Lung microvascular endothelial cell (primary cell): ENCODE data around the gene A2M. TPM values are rescaled to one million over a fixed set of nuclear protein-coding genes. Genes with fewer than 3 reads are reported as not detected.

Experiments
- DNase-seq, 2 donors: peaks; one replicate each; pipeline versions ENCODE4 v3.0.0 to v3.0.0-alpha.2; 2010; ENCODE audit warnings: low read depth in 2 of 2
- total RNA-seq: library from RNA; depleted of rRNA; stranded (reverse); fragments of >200 nt; gene quantifications from 2 replicates; pipeline ENCODE4 v1.2.1, GENCODE V29; 2014

A2M gene
- total RNA-seq, 1 donor from 2014 or later: 3.8 TPM

GRCh38 chr12:9099552-9100190 lies 16.0 kb downstream of the A2M start:
- no peak for DNase-seq

GRCh38 chr12:9098463-9099026 lies 17.2 kb downstream of the A2M start:
- no peak for DNase-seq

DNA sequence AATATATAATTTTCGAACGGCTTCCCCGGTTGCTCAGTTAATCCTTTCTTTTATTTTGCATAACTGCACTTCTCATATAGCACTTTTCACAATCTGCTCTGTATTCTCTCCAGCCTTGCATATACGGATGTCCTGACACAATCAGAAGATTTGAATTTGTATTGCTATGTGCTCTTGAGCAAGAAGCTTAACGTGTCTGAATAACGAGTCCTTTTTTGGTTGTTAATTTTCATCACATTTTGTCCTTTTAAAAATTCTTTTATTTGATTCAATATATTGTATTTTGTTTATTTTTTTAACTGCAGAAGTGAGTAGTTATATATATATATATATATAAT lies 17.6 kb downstream of the A2M start:
- no peak for DNase-seq

DNA sequence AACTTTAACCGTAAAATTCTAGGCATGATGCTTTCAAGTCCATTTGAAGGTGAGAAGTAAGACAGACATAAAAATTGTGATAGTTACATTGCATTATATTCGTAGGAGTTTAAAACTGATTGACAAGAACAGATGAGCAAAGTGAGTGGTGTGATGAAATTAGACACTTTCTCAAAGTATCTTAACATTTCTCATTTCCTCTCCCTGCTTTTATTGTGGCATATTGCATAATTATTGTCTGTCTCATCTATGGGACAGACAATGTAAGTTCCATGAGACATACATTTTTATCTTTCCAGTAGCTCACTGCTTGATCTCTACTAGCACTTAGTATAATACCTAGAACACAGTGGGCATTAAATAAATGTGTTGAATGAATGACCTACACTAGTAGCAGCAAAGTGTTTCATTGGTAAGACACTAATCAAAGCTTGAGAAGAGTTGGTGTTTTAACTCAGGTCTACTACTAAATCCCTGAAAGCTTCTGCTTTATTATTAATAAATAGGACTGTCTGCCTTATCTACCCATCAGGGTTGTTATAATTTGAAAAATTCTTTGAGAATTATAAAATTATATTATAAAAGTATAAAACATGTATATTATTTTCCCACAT lies 19.0 kb downstream of the A2M start:
- no peak for DNase-seq

GRCh38 chr12:9095322-9095721 lies 20.4 kb downstream of the A2M start:
- no peak for DNase-seq

- DNase-seq: no peak
These were observed 21.1 kb downstream of the A2M start for GRCh38 chr12:9094512-9095206.

DNA sequence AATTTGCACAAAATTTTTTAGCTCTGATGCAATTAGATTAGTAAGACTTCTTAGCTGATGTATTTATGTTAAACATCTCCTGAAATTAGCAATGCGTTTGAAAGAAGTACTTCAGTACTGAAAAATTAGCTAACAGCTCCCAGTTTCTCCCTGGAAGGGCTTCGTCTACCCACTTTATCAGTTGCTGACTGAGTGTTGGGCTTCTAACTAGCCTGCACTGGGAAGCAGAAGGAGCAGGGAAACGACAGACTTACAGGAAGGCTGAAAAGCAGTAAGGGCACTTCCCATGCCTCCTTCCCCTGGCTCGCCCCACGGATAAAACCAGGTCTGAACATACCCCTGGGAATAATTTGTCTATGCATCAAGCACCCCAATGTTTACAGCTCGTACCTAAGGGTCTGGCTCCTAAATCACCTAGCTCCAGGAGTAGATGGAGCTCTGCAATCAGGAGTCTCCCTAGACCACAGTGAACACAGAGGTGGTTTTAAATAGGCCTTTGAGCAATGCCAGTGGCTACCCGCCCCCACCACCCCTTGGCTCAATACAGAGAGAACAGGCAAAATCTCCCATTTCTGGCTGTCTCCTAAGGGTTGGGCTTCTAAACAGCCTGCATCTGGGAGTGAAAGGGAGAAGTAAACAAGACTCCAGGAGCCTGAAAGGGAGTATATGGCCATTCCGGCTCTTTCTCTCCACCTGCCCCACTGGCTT lies 23.7 kb downstream of the A2M start:
- no peak for DNase-seq

- no peak for DNase-seq
These were observed 25.5 kb downstream of the A2M start for GRCh38 chr12:9090220-9090619.

DNA sequence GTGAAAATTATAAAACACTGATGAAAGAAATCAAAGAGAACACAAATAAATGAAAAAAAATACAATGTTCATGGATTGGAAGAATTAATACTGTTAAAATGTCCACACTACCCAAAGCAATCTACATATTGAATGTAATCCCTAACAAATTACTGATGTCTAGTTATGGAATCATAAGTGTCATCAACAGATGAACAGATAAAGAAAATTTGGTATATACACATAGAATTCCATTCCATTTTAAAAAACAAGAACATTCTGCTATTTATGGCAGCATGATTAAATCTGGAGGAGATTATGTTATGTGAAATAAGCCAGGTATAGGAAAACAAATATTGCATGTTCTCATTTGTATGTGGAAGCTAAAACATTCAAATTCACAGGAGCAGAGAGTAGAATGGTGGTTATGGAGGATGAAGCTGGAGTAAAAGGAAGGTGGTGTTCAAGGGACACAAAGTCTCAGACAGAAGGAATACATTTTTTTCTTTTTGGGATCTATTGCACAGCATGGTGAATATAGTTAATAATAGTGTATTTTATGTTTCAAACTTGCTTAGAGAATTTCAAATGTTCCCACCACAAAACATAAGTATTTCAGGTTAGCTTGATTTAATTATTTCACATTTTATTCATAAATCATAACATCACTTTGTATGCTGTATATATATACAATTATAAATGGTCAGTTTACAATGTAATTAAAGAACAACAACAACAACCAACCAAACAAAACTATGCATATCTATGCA lies 28.5 kb downstream of the A2M start:
- no peak for DNase-seq

GRCh38 chr12:9086087-9086486 lies 29.6 kb downstream of the A2M start:
- no peak for DNase-seq

DNA sequence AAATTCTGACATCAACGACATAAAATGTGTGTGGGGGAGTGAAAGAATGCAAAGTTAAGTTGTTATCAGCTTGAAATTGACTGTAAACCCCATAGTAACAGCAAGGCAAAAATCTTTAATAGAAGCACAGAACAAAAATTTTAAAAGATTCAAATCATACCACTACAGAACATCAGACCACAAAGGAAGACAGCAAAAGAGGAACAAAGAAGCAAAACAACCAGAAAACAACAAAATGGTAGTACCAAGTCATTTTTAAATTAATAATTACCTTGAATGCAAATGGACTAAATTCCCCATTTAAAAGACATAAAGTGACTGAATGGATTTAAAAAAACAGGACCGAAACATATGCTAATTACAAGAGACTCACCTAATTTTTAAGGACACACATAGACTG lies 31.3 kb downstream of the A2M start:
- no peak for DNase-seq

DNA sequence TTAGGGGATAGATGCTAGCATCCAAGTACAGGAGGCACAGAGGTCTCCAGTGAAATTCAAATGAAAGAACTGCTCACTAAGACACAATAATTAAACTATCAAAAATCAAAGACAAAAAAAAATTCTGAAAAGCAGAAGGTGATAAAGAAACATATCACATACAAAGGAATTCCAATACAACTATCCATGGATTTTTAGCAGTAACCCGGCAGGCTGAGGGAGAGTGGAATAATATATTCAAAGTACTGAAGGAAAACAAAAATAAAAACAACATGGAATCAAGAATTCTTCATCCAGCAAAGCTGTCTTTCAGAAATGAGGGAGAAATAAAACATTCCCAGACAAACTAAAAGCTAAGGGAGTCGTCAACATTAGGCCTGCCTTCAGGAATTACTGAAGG lies 31.9 kb downstream of the A2M start:
- DNase-seq: no peak

- no peak for DNase-seq
These were observed 33.9 kb downstream of the A2M start for GRCh38 chr12:9081667-9082427.

DNA sequence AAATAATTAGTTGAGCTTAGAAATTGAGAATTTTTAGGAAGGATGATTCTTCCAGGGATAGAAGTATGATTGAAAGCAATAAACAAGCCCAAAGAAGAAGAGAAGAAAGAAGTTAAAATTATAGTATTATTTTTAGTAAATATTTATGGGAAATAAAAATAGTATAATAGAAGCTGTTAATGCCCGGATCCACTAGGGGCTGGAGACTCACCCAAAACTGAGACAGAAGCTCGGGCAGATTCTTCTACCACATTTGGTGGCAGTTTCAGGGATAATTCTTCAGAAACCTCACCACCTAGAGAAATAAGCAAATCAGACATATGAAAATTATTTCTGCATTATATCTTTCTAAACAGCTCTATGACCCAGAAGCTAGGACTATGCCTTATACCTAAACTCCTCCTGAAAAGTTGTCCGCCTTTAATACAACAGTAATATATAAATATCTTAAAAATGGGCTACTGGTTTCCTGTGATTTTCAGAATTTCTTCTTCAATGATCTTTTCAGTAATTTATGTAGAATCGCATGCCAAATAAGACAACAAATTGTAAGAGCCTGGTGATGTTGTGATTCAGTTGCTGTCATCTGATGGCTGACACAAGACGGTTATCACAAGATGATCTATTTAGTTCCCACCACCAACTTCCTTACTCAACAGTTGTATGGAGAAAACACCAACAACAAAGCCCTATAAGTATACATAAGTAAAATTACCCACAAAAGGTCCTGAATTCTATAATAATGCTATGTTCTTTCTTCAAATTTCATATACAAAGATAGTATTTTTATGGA lies 35.6 kb downstream of the A2M start:
- no peak for DNase-seq

DNA sequence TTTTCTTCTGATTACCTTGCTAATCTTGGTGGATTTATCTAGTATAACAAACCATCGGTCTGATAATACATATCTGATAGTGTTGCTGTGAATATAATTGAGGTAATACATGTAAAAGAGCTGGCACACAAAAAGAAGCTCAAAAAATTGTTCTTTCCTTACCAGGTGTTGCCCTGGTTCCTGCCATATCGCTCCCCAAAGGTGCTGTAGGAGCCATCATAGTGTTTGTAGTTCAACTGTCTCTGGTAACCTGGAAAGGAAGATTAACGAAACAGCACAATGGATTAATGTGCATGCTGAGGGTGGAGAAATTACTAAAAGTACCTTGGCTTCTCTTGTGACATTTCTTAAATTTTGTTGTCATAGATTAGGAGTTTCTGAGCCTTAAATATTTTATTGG lies 36.6 kb downstream of the A2M start:
- DNase-seq: no peak

DNA sequence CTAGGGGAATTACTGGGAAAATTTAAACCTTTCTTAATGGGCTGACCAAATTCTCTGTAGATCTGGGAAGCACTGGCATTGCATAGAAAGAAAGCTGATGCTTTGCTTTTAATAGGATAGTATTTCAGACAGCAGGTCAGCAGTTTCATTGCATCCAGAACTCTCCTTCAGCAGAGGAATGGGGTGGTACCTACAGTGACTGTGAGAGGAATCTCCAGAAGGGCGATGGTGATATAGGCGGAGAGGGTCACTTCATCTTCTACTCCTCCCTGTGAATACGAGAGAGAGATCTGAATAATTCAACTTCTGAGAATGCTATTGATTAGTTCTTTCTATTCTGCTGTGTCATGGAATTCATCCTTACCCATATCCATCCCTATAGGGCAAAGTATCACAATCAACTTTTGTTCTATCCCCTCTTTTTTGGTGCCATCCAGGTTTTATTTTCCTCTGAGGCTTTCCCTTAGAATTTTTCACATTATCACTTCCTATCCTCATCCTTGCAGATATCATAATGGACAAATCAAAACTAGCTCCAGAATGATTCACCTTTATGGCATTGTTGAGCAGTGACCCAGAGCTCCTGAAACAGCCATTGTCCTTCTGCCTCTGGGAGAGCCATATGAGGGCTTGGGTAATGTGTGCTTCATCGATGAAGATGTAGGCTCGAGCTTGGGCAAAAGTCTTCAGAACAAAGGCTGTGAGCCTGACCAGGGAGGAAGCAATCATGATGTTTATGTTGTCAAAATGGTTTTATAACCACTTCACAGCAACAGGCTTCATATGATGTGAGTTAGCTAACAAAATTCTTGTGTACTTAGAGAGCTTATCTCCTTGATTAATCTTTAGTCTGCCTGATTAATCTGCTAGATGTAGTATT lies 38.3 kb downstream of the A2M start:
- DNase-seq: no peak

GRCh38 chr12:9076733-9077132 lies 39.0 kb downstream of the A2M start:
- DNase-seq: no peak

DNA sequence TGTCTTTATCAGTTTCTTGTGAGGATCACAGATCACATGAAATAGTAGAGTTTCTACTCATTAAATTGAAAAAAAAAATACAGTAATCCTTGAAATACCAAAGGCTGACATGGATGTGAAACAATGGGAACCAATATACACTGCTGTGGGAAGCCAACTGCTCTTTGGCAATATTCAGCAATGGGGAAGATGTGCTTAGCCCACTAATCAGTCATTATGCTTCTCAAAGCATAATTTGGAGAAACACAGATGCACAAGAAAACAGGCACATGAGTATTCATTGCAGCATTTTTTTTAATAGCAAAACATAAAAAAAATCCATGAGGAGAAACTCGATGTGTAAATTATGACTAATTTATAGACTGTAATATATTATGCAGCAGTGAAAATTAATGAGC lies 40.6 kb downstream of the A2M start:
- no peak for DNase-seq
